Subcutaneous abdominal adipose tissue (tissue), 5 donors: ENCODE results near the gene UBE2D2.
A peak's percentile ranks its signal among the peaks of the same experiment; 100 is the strongest.
"Not testable (repeated sequence)": the region's sequence is repeated elsewhere in the genome, so short reads cannot be mapped to it uniquely, and the experiment has no call there.

Experiments used
- H3K27ac ChIP-seq: one replicate; pipeline ENCODE4 v1.7.0; 2013; ENCODE audit warnings: low read depth, mild to moderate bottlenecking, inconsistent platforms, low read length, moderate library complexity
- H3K27me3 ChIP-seq, 5 donors: one replicate each; pipeline ENCODE4 v1.7.0; 2013; ENCODE audit warnings: low read length in 5 of 5, inconsistent platforms in 1 of 5; ENCODE audit not compliant: control insufficient read depth in 5 of 5, insufficient read depth in 4 of 5
- H3K36me3 ChIP-seq, 5 donors: one replicate each; pipeline ENCODE4 v1.7.0; 2013; ENCODE audit warnings: low read length in 5 of 5; ENCODE audit not compliant: control insufficient read depth in 5 of 5, insufficient read depth in 5 of 5
- H3K4me1 ChIP-seq, 5 donors: one replicate each; pipeline ENCODE4 v1.7.0; 2013; ENCODE audit warnings: low read length in 5 of 5, mild to moderate bottlenecking in 3 of 5, moderate library complexity in 1 of 5; ENCODE audit not compliant: control insufficient read depth in 5 of 5, insufficient read depth in 5 of 5
- H3K4me3 ChIP-seq, 5 donors: one replicate each; pipeline ENCODE4 v1.7.0; 2013; ENCODE audit warnings: low read length in 5 of 5, low read depth in 1 of 5
- H3K9ac ChIP-seq, 5 donors: one replicate each; pipeline ENCODE4 v1.7.0; 2013; ENCODE audit warnings: low read length in 5 of 5, mild to moderate bottlenecking in 4 of 5, moderate library complexity in 3 of 5
- H3K9me3 ChIP-seq, 5 donors: one replicate each; pipeline ENCODE4 v1.7.0; 2013; ENCODE audit warnings: low read length in 5 of 5; ENCODE audit not compliant: control insufficient read depth in 5 of 5
- donor health status: healthy.
- donor health status: healthy.
- donor health status: healthy.
- donor health status: healthy.
- donor health status: healthy.

The UBE2D2 gene

GRCh38 chr5:139569270-139569955, 8.3 kb downstream of the UBE2D2 start:
- Histone ChIP-seq H3K9me3 (no peaks in the 10 kb centered on the region), H3K4me1 (peaks cover 5 to 38% (median 31%) of the 10 kb centered on the region in 5 donors), H3K27me3 (no peaks in the 10 kb centered on the region), H3K9ac (no peak overlapping the region), H3K4me3 (no peak overlapping the region), H3K27ac (no peak overlapping the region), H3K36me3 (peaks cover 0 to 7% (median 0%) of the 10 kb centered on the region in 5 donors)

GRCh38 chr5:139571543-139571942, 10.4 kb downstream of the UBE2D2 start:
- peaks cover 1 to 22% (median 16%) of the 10 kb centered on the region in 5 donors for H3K4me1 ChIP-seq
- H3K9me3 ChIP-seq = no peaks in the 10 kb centered on the region
- no peak overlapping the region for H3K4me3 ChIP-seq
- no peaks in the 10 kb centered on the region for H3K27me3 ChIP-seq
- no peak overlapping the region for H3K9ac ChIP-seq
- H3K36me3 ChIP-seq = peaks cover 0 to 10% (median 0%) of the 10 kb centered on the region in 5 donors
- peak overlapping the region; percentile 14 for H3K27ac ChIP-seq

- H3K9ac ChIP-seq = peak overlapping the region in 1 of 5 donors; percentile 35
- no peaks in the 10 kb centered on the region for H3K27me3 ChIP-seq
- peak overlapping the region; percentile 14 for H3K27ac ChIP-seq
- H3K9me3 ChIP-seq = no peaks in the 10 kb centered on the region
- H3K4me1 ChIP-seq = peaks cover 1 to 18% (median 13%) of the 10 kb centered on the region in 5 donors
- H3K36me3 ChIP-seq = peaks cover 0 to 10% (median 0%) of the 10 kb centered on the region in 5 donors
- no peak overlapping the region for H3K4me3 ChIP-seq
Measured at GRCh38 chr5:139571966-139572365, 10.8 kb downstream of the UBE2D2 start.

GRCh38 chr5:139574641-139575312, 13.6 kb downstream of the UBE2D2 start:
- Histone ChIP-seq H3K4me1 (peaks cover 1 to 31% (median 22%) of the 10 kb centered on the region in 5 donors), H3K9me3 (no peaks in the 10 kb centered on the region), H3K9ac (no peak overlapping the region), H3K27me3 (no peaks in the 10 kb centered on the region), H3K36me3 (peaks cover 0 to 7% (median 0%) of the 10 kb centered on the region in 5 donors), H3K27ac (no peak overlapping the region), H3K4me3 (no peak overlapping the region)

- Histone ChIP-seq H3K27ac (no peak overlapping the region), H3K4me1 (peaks cover 1 to 31% (median 22%) of the 10 kb centered on the region in 5 donors), H3K36me3 (peaks cover 0 to 2% (median 0%) of the 10 kb centered on the region in 5 donors), H3K9me3 (no peaks in the 10 kb centered on the region), H3K4me3 (no peak overlapping the region), H3K27me3 (no peaks in the 10 kb centered on the region), H3K9ac (no peak overlapping the region)
Measured at GRCh38 chr5:139575313-139575646, 14.1 kb downstream of the UBE2D2 start.

GRCh38 chr5:139575751-139576150, 14.6 kb downstream of the UBE2D2 start:
- Histone ChIP-seq H3K27ac (no peak overlapping the region), H3K9ac (peak overlapping the region in 1 of 5 donors; percentile 4), H3K36me3 (peaks cover 0 to 2% (median 0%) of the 10 kb centered on the region in 5 donors), H3K9me3 (no peaks in the 10 kb centered on the region), H3K27me3 (no peaks in the 10 kb centered on the region), H3K4me1 (peaks cover 1 to 31% (median 22%) of the 10 kb centered on the region in 5 donors), H3K4me3 (no peak overlapping the region)

GRCh38 chr5:139577689-139578290, 16.7 kb downstream of the UBE2D2 start:
- Histone ChIP-seq H3K4me3 (no peak overlapping the region), H3K4me1 (peaks cover 0 to 16% (median 12%) of the 10 kb centered on the region in 5 donors), H3K9me3 (no peaks in the 10 kb centered on the region), H3K36me3 (peaks cover 0 to 3% (median 0%) of the 10 kb centered on the region in 5 donors), H3K9ac (no peak overlapping the region), H3K27ac (no peak overlapping the region), H3K27me3 (no peaks in the 10 kb centered on the region)

- H3K4me3 ChIP-seq = no peak overlapping the region
- H3K4me1 ChIP-seq = peaks cover 0 to 16% (median 12%) of the 10 kb centered on the region in 5 donors
- H3K36me3 ChIP-seq = peaks cover 0 to 3% (median 0%) of the 10 kb centered on the region in 5 donors
- no peak overlapping the region for H3K27ac ChIP-seq
- H3K27me3 ChIP-seq = no peaks in the 10 kb centered on the region
- H3K9me3 ChIP-seq = no peaks in the 10 kb centered on the region
- no peak overlapping the region for H3K9ac ChIP-seq
Measured at GRCh38 chr5:139578325-139578724, 17.2 kb downstream of the UBE2D2 start.

- not testable (repeated sequence) for H3K4me3 ChIP-seq, H3K27ac ChIP-seq, H3K9me3 ChIP-seq, H3K9ac ChIP-seq, H3K27me3 ChIP-seq
- H3K36me3 ChIP-seq = peaks cover 0 to 13% (median 0%) of the 10 kb centered on the region in 5 donors
- H3K4me1 ChIP-seq = peaks cover 0 to 13% (median 9%) of the 10 kb centered on the region in 5 donors
Measured at GRCh38 chr5:139582181-139582580, 21.0 kb downstream of the UBE2D2 start.

- H3K9ac ChIP-seq = no peak overlapping the region
- no peaks in the 10 kb centered on the region for H3K9me3 ChIP-seq
- no peaks in the 10 kb centered on the region for H3K4me1 ChIP-seq
- peaks cover 0 to 13% (median 0%) of the 10 kb centered on the region in 5 donors for H3K36me3 ChIP-seq
- no peaks in the 10 kb centered on the region for H3K27me3 ChIP-seq
- H3K27ac ChIP-seq = no peak overlapping the region
- H3K4me3 ChIP-seq = no peak overlapping the region
Measured at GRCh38 chr5:139584137-139584536, 23.0 kb downstream of the UBE2D2 start.
